Colonic mucosa (tissue), 4 donors: ENCODE measurements around the gene C14orf132. TPM values are rescaled to one million over a fixed set of nuclear protein-coding genes. Genes with fewer than 3 reads are reported as not detected.

Source experiments
- DNase-seq: peaks from one replicate; pipeline ENCODE4 v3.0.0-alpha.2; 2020
- H3K27ac ChIP-seq: fragments of 200-600 bp; one replicate; pipeline ENCODE4 v1.8.0; 2021
- H3K27me3 ChIP-seq: fragments of 200-600 bp; one replicate; pipeline ENCODE4 v1.8.0; 2021
- H3K36me3 ChIP-seq: fragments of 200-600 bp; one replicate; pipeline ENCODE4 v1.8.0; 2021
- H3K4me1 ChIP-seq: fragments of 200-600 bp; one replicate; pipeline ENCODE4 v1.8.0; 2021; ENCODE audit warnings: mild to moderate bottlenecking
- H3K4me3 ChIP-seq: fragments of 200-600 bp; one replicate; pipeline ENCODE4 v1.8.0; 2021
- H3K9ac ChIP-seq, 2 donors: one replicate each; pipeline ENCODE4 v1.7.0; 2013; ENCODE audit warnings: control low read depth in 2 of 2, low read depth in 2 of 2, low read length in 2 of 2
- H3K9me3 ChIP-seq: fragments of 200-600 bp; one replicate; pipeline ENCODE4 v1.8.0; 2021
- intact Hi-C: fragments of 100-400 bp; cut with DNase I; formaldehyde crosslinking; loops from one replicate; pipeline ENCODE4 v1.14.1; 2022
- total RNA-seq, 2 donors: library from RNA; stranded (reverse); fragmentation: NEBNext Ultra II Directional in 1 of 2; extraction: Animal tissue kit (Norgen Biotek cat#: 25700) in 1 of 2; gene quantifications; one replicate each; pipeline ENCODE4 v1.2.1, GENCODE V29; 2021
- TF ChIP-seq, protein P1 (sequence below): fragments of 200-600 bp; IDR thresholded peaks from one replicate; pipeline ENCODE4 v1.8.0; 2022; ENCODE audit warnings: antibody characterized with exemption, mild to moderate bottlenecking
- donor health status: healthy.
- donor health status: DM: no; HTN: no; CAD: no.
- donor health status: DM: no; HTN: no; CAD: no.

C14orf132 gene
- total RNA-seq, 2 donors from 2014 or later, result 2.2 to 3.6 TPM

DNA sequence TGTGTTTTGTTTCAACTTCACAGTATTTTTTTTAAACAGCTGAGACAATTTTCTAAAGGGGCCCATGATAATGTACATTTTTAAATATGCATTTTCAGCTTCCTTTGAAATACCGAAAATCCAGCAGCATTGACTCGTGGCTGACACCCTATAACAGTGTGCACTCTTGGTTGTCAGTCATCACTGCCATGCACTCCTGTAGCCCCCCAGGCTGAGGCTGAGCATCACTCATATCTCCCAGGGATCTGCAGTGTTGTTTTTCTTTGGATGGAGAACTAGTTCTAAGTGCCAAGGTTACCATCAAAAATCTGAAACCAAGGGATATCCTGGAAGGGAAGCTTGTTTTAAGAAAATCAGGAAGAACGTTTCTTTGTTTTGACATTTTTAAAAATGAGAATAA, 81.2 kb downstream of the C14orf132 start:
- Histone ChIP-seq H3K4me3 (no peak overlapping the region), H3K27me3 (no peaks in the 10 kb centered on the region), H3K36me3 (no peaks in the 10 kb centered on the region), H3K27ac (no peak overlapping the region), H3K9ac (no peak overlapping the region), H3K4me1 (no peaks in the 10 kb centered on the region), H3K9me3 (no peaks in the 10 kb centered on the region)
- no peak for DNase-seq
- intact Hi-C loops, result no loop called here
- TF ChIP-seq, protein P1, sequence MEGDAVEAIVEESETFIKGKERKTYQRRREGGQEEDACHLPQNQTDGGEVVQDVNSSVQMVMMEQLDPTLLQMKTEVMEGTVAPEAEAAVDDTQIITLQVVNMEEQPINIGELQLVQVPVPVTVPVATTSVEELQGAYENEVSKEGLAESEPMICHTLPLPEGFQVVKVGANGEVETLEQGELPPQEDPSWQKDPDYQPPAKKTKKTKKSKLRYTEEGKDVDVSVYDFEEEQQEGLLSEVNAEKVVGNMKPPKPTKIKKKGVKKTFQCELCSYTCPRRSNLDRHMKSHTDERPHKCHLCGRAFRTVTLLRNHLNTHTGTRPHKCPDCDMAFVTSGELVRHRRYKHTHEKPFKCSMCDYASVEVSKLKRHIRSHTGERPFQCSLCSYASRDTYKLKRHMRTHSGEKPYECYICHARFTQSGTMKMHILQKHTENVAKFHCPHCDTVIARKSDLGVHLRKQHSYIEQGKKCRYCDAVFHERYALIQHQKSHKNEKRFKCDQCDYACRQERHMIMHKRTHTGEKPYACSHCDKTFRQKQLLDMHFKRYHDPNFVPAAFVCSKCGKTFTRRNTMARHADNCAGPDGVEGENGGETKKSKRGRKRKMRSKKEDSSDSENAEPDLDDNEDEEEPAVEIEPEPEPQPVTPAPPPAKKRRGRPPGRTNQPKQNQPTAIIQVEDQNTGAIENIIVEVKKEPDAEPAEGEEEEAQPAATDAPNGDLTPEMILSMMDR, result no peak

DNA sequence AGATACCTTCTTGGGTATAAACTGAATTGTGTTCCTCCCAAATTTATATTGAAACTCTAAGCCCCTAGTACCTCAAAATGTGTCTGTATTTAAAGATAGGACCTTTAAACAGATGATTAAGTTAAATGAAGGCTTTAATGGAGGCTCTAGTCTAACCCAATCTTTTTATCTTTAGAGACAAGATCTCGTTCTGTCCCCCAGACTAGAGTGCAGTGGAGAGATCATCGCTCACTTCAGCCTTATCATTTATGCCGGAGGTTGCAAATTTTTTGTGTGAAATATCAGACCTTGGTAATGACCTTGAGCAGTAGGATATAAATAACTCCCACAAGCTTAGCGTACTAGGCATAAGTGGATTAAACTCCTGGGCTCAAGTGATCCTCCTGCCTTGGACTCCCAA, 81.8 kb downstream of the C14orf132 start:
- intact Hi-C loops, result no loop called here
- Histone ChIP-seq H3K36me3 (no peaks in the 10 kb centered on the region), H3K4me3 (no peak overlapping the region), H3K9me3 (no peaks in the 10 kb centered on the region), H3K4me1 (no peaks in the 10 kb centered on the region), H3K27ac (no peak overlapping the region), H3K27me3 (no peaks in the 10 kb centered on the region), H3K9ac (no peak overlapping the region)
- no peak for DNase-seq
- TF ChIP-seq, protein P1, result no peak

DNA sequence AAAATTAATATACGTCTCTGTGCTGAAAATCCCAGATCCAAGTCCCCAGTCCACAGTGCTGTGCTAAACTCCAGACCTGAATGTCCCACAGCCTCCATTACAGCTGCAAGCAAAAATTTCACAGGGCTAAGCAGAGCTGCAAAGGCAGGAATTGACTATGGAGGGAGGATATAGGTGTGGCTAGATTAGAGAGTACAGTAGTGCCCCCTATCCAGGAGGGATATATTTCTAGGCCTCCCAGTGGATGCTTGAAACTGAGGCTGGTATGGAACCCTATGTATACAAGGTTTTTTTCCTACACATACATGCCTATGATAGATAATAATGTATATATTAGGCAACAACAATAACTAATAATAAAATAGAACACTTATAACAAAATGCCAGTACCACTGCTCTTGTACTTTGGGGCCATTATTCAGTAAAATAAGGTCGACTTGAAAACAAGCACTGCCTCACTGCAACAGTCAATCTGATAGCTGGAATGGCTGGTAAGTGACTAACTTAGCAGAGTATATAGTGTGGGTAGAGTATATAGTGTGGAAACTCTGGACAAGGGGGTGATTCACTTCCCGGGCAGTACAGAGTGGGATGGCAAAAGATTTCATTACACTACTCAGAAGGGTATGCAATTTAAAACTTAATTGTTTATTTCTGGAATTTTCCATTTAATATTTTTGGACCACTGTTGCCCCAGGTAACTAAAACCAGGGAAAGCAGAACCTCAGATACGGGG, 82.7 kb downstream of the C14orf132 start:
- Histone ChIP-seq H3K36me3 (no peaks in the 10 kb centered on the region), H3K27ac (no peak overlapping the region), H3K9ac (no peak overlapping the region), H3K27me3 (no peaks in the 10 kb centered on the region), H3K4me1 (no peaks in the 10 kb centered on the region), H3K9me3 (no peaks in the 10 kb centered on the region), H3K4me3 (no peak overlapping the region)
- TF ChIP-seq, protein P1, result no peak
- DNase-seq, result no peak
- intact Hi-C loops, result no loop called here

DNA sequence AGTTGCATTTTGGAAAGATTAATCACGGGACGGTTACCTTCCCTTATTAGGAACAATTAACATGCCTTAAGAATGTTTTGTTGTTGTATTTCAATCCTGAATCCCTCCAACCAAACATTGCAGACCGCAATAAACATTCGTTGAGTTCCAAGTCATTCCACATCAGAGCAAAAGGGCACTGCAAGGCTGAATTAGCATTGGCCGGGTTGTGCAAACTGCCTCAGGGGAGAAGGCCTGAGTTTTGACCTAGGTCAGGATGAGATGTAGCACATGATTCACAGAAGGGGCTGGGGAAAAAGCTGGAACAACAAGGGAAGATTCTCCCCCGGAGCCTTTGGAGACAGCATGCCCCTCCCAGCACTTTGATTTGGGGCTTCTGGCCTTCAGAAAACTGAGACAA, 83.3 kb downstream of the C14orf132 start:
- no peak overlapping the region for H3K27ac ChIP-seq
- intact Hi-C loops, result no loop called here

DNA sequence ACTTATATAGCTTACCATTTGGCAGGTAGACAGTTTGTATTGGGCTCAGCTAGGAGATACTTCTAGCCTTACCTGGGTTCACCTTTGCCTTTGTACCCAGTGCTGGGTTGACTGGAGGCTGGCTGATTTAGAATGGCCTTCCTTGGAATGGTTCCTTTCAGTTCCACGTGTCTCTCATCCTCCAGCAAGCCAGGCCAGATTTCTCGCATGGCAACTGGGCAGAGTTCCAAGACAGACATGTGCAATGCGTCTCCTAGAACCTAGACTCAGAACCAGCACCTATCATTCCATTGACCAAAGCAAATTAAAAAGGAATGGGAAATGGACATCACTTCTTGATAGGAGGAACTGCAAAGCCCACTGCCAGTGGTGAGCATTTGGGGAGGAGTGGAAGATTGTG, 86.4 kb downstream of the C14orf132 start:
- peak; percentile 22 for DNase-seq
- no peak overlapping the region for H3K27ac ChIP-seq
- H3K4me1 ChIP-seq, result no peaks in the 10 kb centered on the region
- no peaks in the 10 kb centered on the region for H3K9me3 ChIP-seq
- intact Hi-C loops, result no loop called here
- TF ChIP-seq, protein P1, result no peak
- no peaks in the 10 kb centered on the region for H3K36me3 ChIP-seq
- H3K27me3 ChIP-seq, result no peaks in the 10 kb centered on the region
- no peak overlapping the region for H3K4me3 ChIP-seq
- no peak overlapping the region for H3K9ac ChIP-seq

More for the DNA sequence above, 83.3 kb downstream of the C14orf132 start:
- DNase-seq, result peak; percentile 24
- no peaks in the 10 kb centered on the region for H3K9me3 ChIP-seq
- H3K4me1 ChIP-seq, result no peaks in the 10 kb centered on the region
- H3K4me3 ChIP-seq, result no peak overlapping the region
- H3K27me3 ChIP-seq, result no peaks in the 10 kb centered on the region
- no peak overlapping the region for H3K9ac ChIP-seq
- H3K36me3 ChIP-seq, result no peaks in the 10 kb centered on the region
- TF ChIP-seq, protein P1, result no peak
